Thymus (tissue), 11 donors: ENCODE measurements around the gene AHCYL1. TPM values are rescaled to one million over a fixed set of nuclear protein-coding genes. Genes with fewer than 3 reads are reported as not detected.

Experiments
- DNase-seq, 9 donors: peaks; one replicate each; pipeline ENCODE4 v3.0.0-alpha.2; 2013; ENCODE audit warnings: low spot score in 9 of 9, low read depth in 6 of 9, missing footprints in 1 of 9
- H3K27ac ChIP-seq, 2 donors: one replicate each; pipeline ENCODE4 v1.5.1; 2013; ENCODE audit warnings: control low read depth in 1 of 2, low read depth in 1 of 2, low read length in 1 of 2, mild to moderate bottlenecking in 1 of 2, moderate library complexity in 1 of 2
- H3K27me3 ChIP-seq, 2 donors: one replicate each; pipeline ENCODE4 v1.5.1; 2013; ENCODE audit warnings: low read length in 1 of 2; ENCODE audit not compliant: control insufficient read depth in 2 of 2, insufficient read depth in 1 of 2
- H3K36me3 ChIP-seq, 2 donors: one replicate each; pipeline ENCODE4 v1.5.1; 2013; ENCODE audit warnings: low read length in 1 of 2, mild to moderate bottlenecking in 1 of 2, moderate library complexity in 1 of 2; ENCODE audit not compliant: control insufficient read depth in 2 of 2, insufficient read depth in 2 of 2
- H3K4me1 ChIP-seq, 2 donors: one replicate each; pipeline ENCODE4 v1.5.1; 2013; ENCODE audit warnings: low read length in 2 of 2; ENCODE audit not compliant: control insufficient read depth in 2 of 2, insufficient read depth in 2 of 2
- H3K4me3 ChIP-seq, 2 donors: one replicate each; pipeline ENCODE4 v1.5.1; 2013; ENCODE audit warnings: low read length in 2 of 2, control low read depth in 1 of 2, mild to moderate bottlenecking in 1 of 2
- H3K9me3 ChIP-seq, 2 donors: one replicate each; pipeline ENCODE4 v1.5.1; 2013; ENCODE audit warnings: low read length in 1 of 2, mild to moderate bottlenecking in 1 of 2; ENCODE audit not compliant: control insufficient read depth in 2 of 2, insufficient read depth in 1 of 2
- WGBS: extraction: QIAGEN DNeasy Blood & Tissue Kit; methylation state at CpG from one replicate; pipeline ENCODE4 v1.1.7; 2013; 5-methylcytosine and 5-hydroxymethylcytosine counted together
- polyA plus RNA-seq: library from polyadenylated mRNA; stranded (reverse); fragments of 200-250 nt; gene quantifications from one replicate; pipeline ENCODE4 v1.2.3, GENCODE V29; 2013
- total RNA-seq: library from RNA; stranded (reverse); fragments of 120-200 nt; gene quantifications from one replicate; pipeline ENCODE4 v1.2.4, GENCODE V29; 2013
- donor health status: healthy.

AHCYL1 gene
- total and polyA plus RNA-seq, 2 donors, result 19.3 to 33.7 TPM

GRCh38 chr1:110048923-110049601, 64.5 kb downstream of the AHCYL1 start:
- Histone ChIP-seq H3K4me1 (no peaks in the 10 kb centered on the region), H3K27me3 (no peaks in the 10 kb centered on the region), H3K4me3 (no peak overlapping the region), H3K36me3 (peaks cover 85 to 94% of the 10 kb centered on the region in 2 donors), H3K9me3 (no peaks in the 10 kb centered on the region), H3K27ac (no peak overlapping the region)
- 95% methylated on average over 9 of the region's 9 CpGs for WGBS
- DNase-seq, result no peak

- H3K4me3 ChIP-seq, result no peak overlapping the region
- no peaks in the 10 kb centered on the region for H3K27me3 ChIP-seq
- H3K27ac ChIP-seq, result no peak overlapping the region
- no peaks in the 10 kb centered on the region for H3K4me1 ChIP-seq
- peaks cover 89 to 96% of the 10 kb centered on the region in 2 donors for H3K36me3 ChIP-seq
- no peaks in the 10 kb centered on the region for H3K9me3 ChIP-seq
- DNase-seq, result no peak
- WGBS, result 96% methylated on average over 11 of the region's 11 CpGs
These were observed 65.4 kb downstream of the AHCYL1 start for GRCh38 chr1:110049801-110050601.

GRCh38 chr1:110050602-110051261, 66.2 kb downstream of the AHCYL1 start:
- WGBS, result 96% methylated on average over 4 of the region's 4 CpGs
- Histone ChIP-seq H3K4me3 (no peak overlapping the region), H3K9me3 (no peaks in the 10 kb centered on the region), H3K27me3 (no peaks in the 10 kb centered on the region), H3K36me3 (peaks cover 89 to 96% of the 10 kb centered on the region in 2 donors), H3K27ac (no peak overlapping the region), H3K4me1 (no peaks in the 10 kb centered on the region)
- DNase-seq, result no peak

GRCh38 chr1:110051262-110051648, 66.7 kb downstream of the AHCYL1 start:
- DNase-seq, result no peak
- Histone ChIP-seq H3K9me3 (no peaks in the 10 kb centered on the region), H3K4me3 (no peak overlapping the region), H3K27me3 (no peaks in the 10 kb centered on the region), H3K27ac (no peak overlapping the region), H3K36me3 (peaks cover 94 to 97% of the 10 kb centered on the region in 2 donors), H3K4me1 (no peaks in the 10 kb centered on the region)
- WGBS, result 97% methylated on average over 2 of the region's 2 CpGs

GRCh38 chr1:110053552-110054428, 69.2 kb downstream of the AHCYL1 start:
- Histone ChIP-seq H3K9me3 (no peaks in the 10 kb centered on the region), H3K4me3 (no peak overlapping the region), H3K36me3 (peaks cover 96 to 99% of the 10 kb centered on the region in 2 donors), H3K4me1 (peaks cover 0 to under 1% of the 10 kb centered on the region in 2 donors), H3K27ac (no peak overlapping the region), H3K27me3 (no peaks in the 10 kb centered on the region)
- peak in 4 of 9 donors; percentile 31 to 67 (median 48) for DNase-seq
- 93% methylated on average over 16 of the region's 16 CpGs for WGBS

- Histone ChIP-seq H3K9me3 (no peaks in the 10 kb centered on the region), H3K4me3 (no peak overlapping the region), H3K4me1 (peaks cover 0 to 2% of the 10 kb centered on the region in 2 donors), H3K36me3 (peaks cover 83 to 84% of the 10 kb centered on the region in 2 donors), H3K27ac (no peak overlapping the region), H3K27me3 (no peaks in the 10 kb centered on the region)
- no peak for DNase-seq
- 97% methylated on average over 5 of the region's 5 CpGs for WGBS
These were observed 71.1 kb downstream of the AHCYL1 start for GRCh38 chr1:110055493-110056284.

GRCh38 chr1:110056285-110056683, 71.7 kb downstream of the AHCYL1 start:
- 95% methylated on average over 4 of the region's 4 CpGs for WGBS
- peaks cover 0 to 2% of the 10 kb centered on the region in 2 donors for H3K4me1 ChIP-seq

GRCh38 chr1:110056776-110057175, 72.2 kb downstream of the AHCYL1 start:
- no peak overlapping the region for H3K27ac ChIP-seq
- peaks cover 74 to 82% of the 10 kb centered on the region in 2 donors for H3K36me3 ChIP-seq
- H3K27me3 ChIP-seq, result no peaks in the 10 kb centered on the region
- 99% methylated on average over 3 of the region's 3 CpGs for WGBS
- no peak overlapping the region for H3K4me3 ChIP-seq
- no peak for DNase-seq
- H3K4me1 ChIP-seq, result peaks cover 0 to 2% of the 10 kb centered on the region in 2 donors
- H3K9me3 ChIP-seq, result no peaks in the 10 kb centered on the region

More at GRCh38 chr1:110056285-110056683, 71.7 kb downstream of the AHCYL1 start:
- Histone ChIP-seq H3K27me3 (no peaks in the 10 kb centered on the region), H3K36me3 (peaks cover 79 to 82% of the 10 kb centered on the region in 2 donors), H3K4me3 (no peak overlapping the region), H3K9me3 (no peaks in the 10 kb centered on the region), H3K27ac (no peak overlapping the region)
- no peak for DNase-seq
